SK-N-SH treated with all-trans-retinoic acid at 6 μM for 48 hours (cell line): ENCODE measurements around the gene EIF4G1.
A peak's percentile ranks its signal among the peaks of the same experiment; 100 is the strongest.
"Not testable (repeated sequence)": the region's sequence is repeated elsewhere in the genome, so short reads cannot be mapped to it uniquely, and the experiment has no call there.

ENCODE experiments used
- ATAC-seq: fragments of 200-7000 bp; cut with Tn5 transposase; 3 replicates; pipeline ENCODE4 v1.9.1; 2020; ENCODE audit warnings: mild to moderate bottlenecking, moderate library complexity
- ARNTL ChIP-seq: fragments of 450-650 bp; formaldehyde crosslinking; IDR thresholded peaks from 2 replicates; pipeline ENCODE4 v1.5.0; 2020; ENCODE audit warnings: low read depth, mild to moderate bottlenecking, moderate library complexity, borderline replicate concordance
- CSDC2 ChIP-seq: fragments of 250-450 bp; sonication (Bioruptor Pico); IDR thresholded peaks from 2 replicates; pipeline ENCODE4 v1.5.0; 2020; ENCODE audit warnings: mild to moderate bottlenecking, moderate library complexity
- ESRRG ChIP-seq: fragments of 250-450 bp; sonication (Bioruptor Pico); IDR thresholded peaks from 2 replicates; pipeline ENCODE4 v1.6.1; 2021; ENCODE audit warnings: mild to moderate bottlenecking
- ISL1 ChIP-seq: fragments of 250-450 bp; sonication (Bioruptor Pico); IDR thresholded peaks from 2 replicates; pipeline ENCODE4 v2.1.2; 2022; ENCODE audit warnings: mild to moderate bottlenecking, moderate library complexity
- ZNF565 ChIP-seq: fragments of 450-650 bp; formaldehyde crosslinking; conservative IDR thresholded peaks from 2 replicates; pipeline ENCODE4 v1.5.0; 2020; ENCODE audit warnings: low read depth, mild to moderate bottlenecking, moderate library complexity
- ZNF70 ChIP-seq: fragments of 450-650 bp; formaldehyde crosslinking; IDR thresholded peaks from 2 replicates; pipeline ENCODE4 v1.5.0; 2020; ENCODE audit warnings: mild to moderate bottlenecking, moderate library complexity
- ZNF8 ChIP-seq: fragments of 450-650 bp; formaldehyde crosslinking; IDR thresholded peaks from 2 replicates; pipeline ENCODE4 v1.5.0; 2020; ENCODE audit warnings: mild to moderate bottlenecking, moderate library complexity
- TF ChIP-seq, protein P1 (sequence below): fragments of 250-450 bp; sonication (Bioruptor Pico); IDR thresholded peaks from 2 replicates; pipeline ENCODE4 v1.5.1; 2020; ENCODE audit warnings: low read depth, mild to moderate bottlenecking, moderate library complexity
- TF ChIP-seq, protein P2 (sequence below): fragments of 250-450 bp; sonication (Bioruptor Pico); IDR thresholded peaks from 2 replicates; pipeline ENCODE4 v1.5.0; 2020; ENCODE audit warnings: mild to moderate bottlenecking, moderate library complexity
- TF ChIP-seq, protein P3 (sequence below): fragments of 250-450 bp; sonication (Bioruptor Pico); IDR thresholded peaks from 2 replicates; pipeline ENCODE4 v1.8.0; 2021; ENCODE audit warnings: low read depth, mild to moderate bottlenecking, moderate library complexity, borderline replicate concordance
- TF ChIP-seq, protein P4 (sequence below): fragments of 250-450 bp; sonication (Bioruptor Pico); IDR thresholded peaks from 2 replicates; pipeline ENCODE4 v1.5.1; 2021; ENCODE audit warnings: mild to moderate bottlenecking, moderate library complexity

EIF4G1 gene, protein sequence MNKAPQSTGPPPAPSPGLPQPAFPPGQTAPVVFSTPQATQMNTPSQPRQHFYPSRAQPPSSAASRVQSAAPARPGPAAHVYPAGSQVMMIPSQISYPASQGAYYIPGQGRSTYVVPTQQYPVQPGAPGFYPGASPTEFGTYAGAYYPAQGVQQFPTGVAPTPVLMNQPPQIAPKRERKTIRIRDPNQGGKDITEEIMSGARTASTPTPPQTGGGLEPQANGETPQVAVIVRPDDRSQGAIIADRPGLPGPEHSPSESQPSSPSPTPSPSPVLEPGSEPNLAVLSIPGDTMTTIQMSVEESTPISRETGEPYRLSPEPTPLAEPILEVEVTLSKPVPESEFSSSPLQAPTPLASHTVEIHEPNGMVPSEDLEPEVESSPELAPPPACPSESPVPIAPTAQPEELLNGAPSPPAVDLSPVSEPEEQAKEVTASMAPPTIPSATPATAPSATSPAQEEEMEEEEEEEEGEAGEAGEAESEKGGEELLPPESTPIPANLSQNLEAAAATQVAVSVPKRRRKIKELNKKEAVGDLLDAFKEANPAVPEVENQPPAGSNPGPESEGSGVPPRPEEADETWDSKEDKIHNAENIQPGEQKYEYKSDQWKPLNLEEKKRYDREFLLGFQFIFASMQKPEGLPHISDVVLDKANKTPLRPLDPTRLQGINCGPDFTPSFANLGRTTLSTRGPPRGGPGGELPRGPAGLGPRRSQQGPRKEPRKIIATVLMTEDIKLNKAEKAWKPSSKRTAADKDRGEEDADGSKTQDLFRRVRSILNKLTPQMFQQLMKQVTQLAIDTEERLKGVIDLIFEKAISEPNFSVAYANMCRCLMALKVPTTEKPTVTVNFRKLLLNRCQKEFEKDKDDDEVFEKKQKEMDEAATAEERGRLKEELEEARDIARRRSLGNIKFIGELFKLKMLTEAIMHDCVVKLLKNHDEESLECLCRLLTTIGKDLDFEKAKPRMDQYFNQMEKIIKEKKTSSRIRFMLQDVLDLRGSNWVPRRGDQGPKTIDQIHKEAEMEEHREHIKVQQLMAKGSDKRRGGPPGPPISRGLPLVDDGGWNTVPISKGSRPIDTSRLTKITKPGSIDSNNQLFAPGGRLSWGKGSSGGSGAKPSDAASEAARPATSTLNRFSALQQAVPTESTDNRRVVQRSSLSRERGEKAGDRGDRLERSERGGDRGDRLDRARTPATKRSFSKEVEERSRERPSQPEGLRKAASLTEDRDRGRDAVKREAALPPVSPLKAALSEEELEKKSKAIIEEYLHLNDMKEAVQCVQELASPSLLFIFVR (N-terminal part only)

DNA sequence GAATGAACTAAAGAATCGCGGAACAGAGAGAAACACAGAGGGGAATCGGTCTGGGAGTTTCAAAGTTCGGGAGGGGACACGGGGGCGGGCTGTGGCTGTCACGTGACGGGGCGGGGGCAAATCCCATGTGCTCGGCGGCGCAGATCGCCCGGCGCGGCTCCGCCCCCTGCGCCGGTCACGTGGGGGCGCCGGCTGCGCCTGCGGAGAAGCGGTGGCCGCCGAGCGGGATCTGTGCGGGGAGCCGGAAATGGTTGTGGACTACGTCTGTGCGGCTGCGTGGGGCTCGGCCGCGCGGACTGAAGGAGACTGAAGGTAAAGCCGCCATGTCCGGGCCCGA, at the start of gene EIF4G1:
Gene EIF4G1, plus strand, starts transcription at position 244 of the 337 bp plus-strand sequence. CDS start 1,191 bp downstream, outside the sequence.
- TF ChIP-seq ARNTL (CRISPR knock-in tag) = 0 out of 2 replicates have a peak, but pooled peaks have one; percentile 71
- TF ChIP-seq, protein P1, sequence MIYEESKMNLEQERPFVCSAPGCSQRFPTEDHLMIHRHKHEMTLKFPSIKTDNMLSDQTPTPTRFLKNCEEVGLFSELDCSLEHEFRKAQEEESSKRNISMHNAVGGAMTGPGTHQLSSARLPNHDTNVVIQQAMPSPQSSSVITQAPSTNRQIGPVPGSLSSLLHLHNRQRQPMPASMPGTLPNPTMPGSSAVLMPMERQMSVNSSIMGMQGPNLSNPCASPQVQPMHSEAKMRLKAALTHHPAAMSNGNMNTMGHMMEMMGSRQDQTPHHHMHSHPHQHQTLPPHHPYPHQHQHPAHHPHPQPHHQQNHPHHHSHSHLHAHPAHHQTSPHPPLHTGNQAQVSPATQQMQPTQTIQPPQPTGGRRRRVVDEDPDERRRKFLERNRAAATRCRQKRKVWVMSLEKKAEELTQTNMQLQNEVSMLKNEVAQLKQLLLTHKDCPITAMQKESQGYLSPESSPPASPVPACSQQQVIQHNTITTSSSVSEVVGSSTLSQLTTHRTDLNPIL (CRISPR knock-in tag) = no peak

DNA sequence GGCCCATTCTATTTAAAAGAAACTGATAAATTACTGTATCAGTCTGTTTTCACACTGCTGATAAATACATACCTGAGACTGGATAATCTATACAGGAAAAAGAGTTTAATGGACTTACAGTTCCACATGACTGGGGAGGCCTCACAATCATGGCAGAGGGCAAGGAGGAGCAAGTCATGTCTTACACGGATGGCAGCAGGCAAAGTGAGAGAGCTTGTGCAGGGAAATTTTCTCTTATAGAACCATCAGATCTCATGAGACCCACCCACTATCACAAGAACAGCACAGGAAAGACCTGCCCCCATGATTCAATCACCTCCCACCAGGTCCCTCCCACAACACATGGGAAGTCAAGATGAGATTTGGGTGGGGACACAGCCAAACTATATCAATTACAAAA, 47.2 kb upstream of the EIF4G1 start:
- ATAC-seq = not testable (repeated sequence)

More for the DNA sequence above, at the start of gene EIF4G1:
- peak; percentile 85 for ATAC-seq

DNA sequence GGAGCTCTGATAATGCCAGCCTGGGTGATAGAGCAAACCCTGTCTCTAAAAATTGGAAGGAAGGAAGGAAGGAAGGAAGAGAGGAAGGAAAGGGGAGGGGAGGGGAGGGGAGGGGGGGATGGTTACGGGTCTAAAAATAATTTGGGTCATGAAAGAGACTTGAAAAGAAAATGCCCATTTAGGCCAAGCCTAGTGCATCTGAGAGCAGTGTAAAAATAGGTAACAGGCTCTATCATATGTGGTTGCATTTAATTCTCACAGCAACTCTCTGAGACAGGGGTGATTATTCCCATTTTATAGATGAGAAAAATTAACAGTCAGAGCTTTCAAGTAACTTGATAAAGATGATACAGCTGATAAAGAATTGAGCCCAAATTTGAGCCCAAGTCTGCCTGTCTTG, 42.1 kb upstream of the EIF4G1 start:
- TF ChIP-seq, protein P2, sequence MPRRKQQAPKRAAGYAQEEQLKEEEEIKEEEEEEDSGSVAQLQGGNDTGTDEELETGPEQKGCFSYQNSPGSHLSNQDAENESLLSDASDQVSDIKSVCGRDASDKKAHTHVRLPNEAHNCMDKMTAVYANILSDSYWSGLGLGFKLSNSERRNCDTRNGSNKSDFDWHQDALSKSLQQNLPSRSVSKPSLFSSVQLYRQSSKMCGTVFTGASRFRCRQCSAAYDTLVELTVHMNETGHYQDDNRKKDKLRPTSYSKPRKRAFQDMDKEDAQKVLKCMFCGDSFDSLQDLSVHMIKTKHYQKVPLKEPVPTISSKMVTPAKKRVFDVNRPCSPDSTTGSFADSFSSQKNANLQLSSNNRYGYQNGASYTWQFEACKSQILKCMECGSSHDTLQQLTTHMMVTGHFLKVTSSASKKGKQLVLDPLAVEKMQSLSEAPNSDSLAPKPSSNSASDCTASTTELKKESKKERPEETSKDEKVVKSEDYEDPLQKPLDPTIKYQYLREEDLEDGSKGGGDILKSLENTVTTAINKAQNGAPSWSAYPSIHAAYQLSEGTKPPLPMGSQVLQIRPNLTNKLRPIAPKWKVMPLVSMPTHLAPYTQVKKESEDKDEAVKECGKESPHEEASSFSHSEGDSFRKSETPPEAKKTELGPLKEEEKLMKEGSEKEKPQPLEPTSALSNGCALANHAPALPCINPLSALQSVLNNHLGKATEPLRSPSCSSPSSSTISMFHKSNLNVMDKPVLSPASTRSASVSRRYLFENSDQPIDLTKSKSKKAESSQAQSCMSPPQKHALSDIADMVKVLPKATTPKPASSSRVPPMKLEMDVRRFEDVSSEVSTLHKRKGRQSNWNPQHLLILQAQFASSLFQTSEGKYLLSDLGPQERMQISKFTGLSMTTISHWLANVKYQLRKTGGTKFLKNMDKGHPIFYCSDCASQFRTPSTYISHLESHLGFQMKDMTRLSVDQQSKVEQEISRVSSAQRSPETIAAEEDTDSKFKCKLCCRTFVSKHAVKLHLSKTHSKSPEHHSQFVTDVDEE (CRISPR knock-in tag) = no peak
- TF ChIP-seq ISL1 (CRISPR knock-in tag) (no peak), ESRRG (CRISPR knock-in tag) (no peak), CSDC2 (CRISPR knock-in tag) (no peak), ZNF565 (no peak), ZNF70 (CRISPR knock-in tag) (no peak)
- TF ChIP-seq, protein P3, sequence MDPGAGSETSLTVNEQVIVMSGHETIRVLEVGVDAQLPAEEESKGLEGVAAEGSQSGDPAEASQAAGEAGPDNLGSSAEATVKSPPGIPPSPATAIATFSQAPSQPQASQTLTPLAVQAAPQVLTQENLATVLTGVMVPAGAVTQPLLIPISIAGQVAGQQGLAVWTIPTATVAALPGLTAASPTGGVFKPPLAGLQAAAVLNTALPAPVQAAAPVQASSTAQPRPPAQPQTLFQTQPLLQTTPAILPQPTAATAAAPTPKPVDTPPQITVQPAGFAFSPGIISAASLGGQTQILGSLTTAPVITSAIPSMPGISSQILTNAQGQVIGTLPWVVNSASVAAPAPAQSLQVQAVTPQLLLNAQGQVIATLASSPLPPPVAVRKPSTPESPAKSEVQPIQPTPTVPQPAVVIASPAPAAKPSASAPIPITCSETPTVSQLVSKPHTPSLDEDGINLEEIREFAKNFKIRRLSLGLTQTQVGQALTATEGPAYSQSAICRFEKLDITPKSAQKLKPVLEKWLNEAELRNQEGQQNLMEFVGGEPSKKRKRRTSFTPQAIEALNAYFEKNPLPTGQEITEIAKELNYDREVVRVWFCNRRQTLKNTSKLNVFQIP (CRISPR knock-in tag) = no peak
- TF ChIP-seq, protein P4, sequence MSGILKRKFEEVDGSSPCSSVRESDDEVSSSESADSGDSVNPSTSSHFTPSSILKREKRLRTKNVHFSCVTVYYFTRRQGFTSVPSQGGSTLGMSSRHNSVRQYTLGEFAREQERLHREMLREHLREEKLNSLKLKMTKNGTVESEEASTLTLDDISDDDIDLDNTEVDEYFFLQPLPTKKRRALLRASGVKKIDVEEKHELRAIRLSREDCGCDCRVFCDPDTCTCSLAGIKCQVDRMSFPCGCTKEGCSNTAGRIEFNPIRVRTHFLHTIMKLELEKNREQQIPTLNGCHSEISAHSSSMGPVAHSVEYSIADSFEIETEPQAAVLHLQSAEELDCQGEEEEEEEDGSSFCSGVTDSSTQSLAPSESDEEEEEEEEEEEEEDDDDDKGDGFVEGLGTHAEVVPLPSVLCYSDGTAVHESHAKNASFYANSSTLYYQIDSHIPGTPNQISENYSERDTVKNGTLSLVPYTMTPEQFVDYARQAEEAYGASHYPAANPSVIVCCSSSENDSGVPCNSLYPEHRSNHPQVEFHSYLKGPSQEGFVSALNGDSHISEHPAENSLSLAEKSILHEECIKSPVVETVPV (CRISPR knock-in tag) = no peak
- no peak for ATAC-seq

DNA sequence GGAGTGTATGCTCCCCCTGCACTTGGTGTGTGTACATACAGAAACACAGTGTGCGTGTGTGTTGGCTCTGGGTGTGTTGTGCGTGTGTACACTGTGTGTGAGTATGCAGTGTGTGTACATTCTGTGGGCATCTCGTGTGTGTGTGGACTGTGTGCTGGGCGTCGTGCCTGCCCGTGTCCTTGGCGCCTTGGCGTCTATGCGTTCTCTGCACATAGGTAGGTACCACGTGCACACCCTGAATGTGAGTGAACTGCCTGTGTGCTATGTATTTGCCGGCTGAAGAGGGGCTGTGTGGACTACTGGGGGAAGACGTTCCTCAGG, 39.1 kb upstream of the EIF4G1 start:
- no peak for TF ChIP-seq ZNF8 (CRISPR knock-in tag)
- TF ChIP-seq, protein P3 (CRISPR knock-in tag) = no peak
- ATAC-seq = no peak
